Erythroblast (primary cell): ENCODE measurements around the gene BFSP1.

Experiments
- GATA1 ChIP-seq: IDR thresholded peaks from 2 replicates; pipeline ENCODE4 v1.6.1; 2011; ENCODE audit warnings: low read depth, mild to moderate bottlenecking, control low read depth, low read length, moderate library complexity
- POLR2A ChIP-seq: IDR thresholded peaks from 2 replicates; pipeline ENCODE4 v1.6.1; 2011; ENCODE audit warnings: mild to moderate bottlenecking, low read length

DNA sequence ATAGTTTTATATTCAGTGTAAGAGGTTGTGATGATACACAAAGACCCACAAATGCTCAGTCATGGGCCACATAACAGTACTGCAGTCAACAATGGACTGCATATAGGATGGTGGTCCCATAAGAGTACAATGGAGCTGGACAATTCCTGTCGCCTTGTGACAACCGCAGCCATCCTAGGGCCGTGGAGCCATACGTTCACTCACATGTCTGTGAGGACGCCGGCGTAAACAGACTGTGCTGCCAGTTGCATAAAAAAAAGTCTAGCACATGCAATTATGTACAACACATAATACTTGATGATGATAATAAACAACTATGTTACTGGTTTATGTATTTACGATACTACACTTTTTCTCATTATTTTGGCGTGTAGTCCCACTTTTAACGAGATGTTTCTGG is 30.9 kb downstream of the BFSP1 start:
- no peak for TF ChIP-seq POLR2A
- TF ChIP-seq GATA1, result no peak
